K562 (cell line): ENCODE results near the gene ANO8. TPM values are rescaled to one million over a fixed set of nuclear protein-coding genes. Genes with fewer than 3 reads are reported as not detected.
A peak's percentile ranks its signal among the peaks of the same experiment; 100 is the strongest.

Source experiments
- CHCHD3 ChIP-seq: fragments of 250-450 bp; sonication (Bioruptor Pico); IDR thresholded peaks from 2 replicates; pipeline ENCODE4 v2.1.2; 2022; ENCODE audit warnings: mild to moderate bottlenecking
- ETS1 ChIP-seq: conservative IDR thresholded peaks from 2 replicates; pipeline ENCODE4 v1.6.1; 2011; ENCODE audit warnings: low read depth, mild to moderate bottlenecking, low read length; ENCODE audit not compliant: control insufficient read depth
- GABPA ChIP-seq: fragments of 200-800 bp; sonication (Bioruptor generic); conservative IDR thresholded peaks from 2 replicates; pipeline ENCODE4 v1.6.1; 2016; ENCODE audit warnings: low read depth, missing genetic modification characterization, missing compliant biosample characterization
- LCOR ChIP-seq: sonication (generic); formaldehyde crosslinking; IDR thresholded peaks from 2 replicates; pipeline ENCODE4 v1.8.0; 2022; ENCODE audit warnings: mild to moderate bottlenecking, missing genetic modification reagents
- MGA ChIP-seq: fragments of 450-650 bp; IDR thresholded peaks from 2 replicates; pipeline ENCODE4 v1.6.1; 2016; ENCODE audit warnings: mild to moderate bottlenecking, moderate library complexity
- MYBL2 ChIP-seq, 2 experiments: fragments of 450-650 bp in 1 of 2; sonication (generic) in 1 of 2; formaldehyde crosslinking in 1 of 2; IDR thresholded peaks; 2 replicates each; pipeline versions ENCODE4 v1.6.1 to v1.8.1; 2017 to 2022; ENCODE audit warnings: borderline replicate concordance in 1 of 2, inconsistent platforms in 1 of 2, low read depth in 1 of 2, mild to moderate bottlenecking in 1 of 2, missing genetic modification reagents in 1 of 2, moderate library complexity in 1 of 2
- NR2C2 ChIP-seq, 2 experiments: fragments of 200-800 bp in 1 of 2; sonication (Bioruptor generic) in 1 of 2; sonication (generic) in 1 of 2; formaldehyde crosslinking in 1 of 2; IDR thresholded peaks; 2 replicates each; pipeline versions ENCODE4 v1.6.1 to v1.8.0; 2016 to 2022; ENCODE audit warnings: mild to moderate bottlenecking in 1 of 2, missing compliant biosample characterization in 1 of 2, missing genetic modification characterization in 1 of 2, missing genetic modification reagents in 1 of 2
- NR4A1 ChIP-seq, 2 experiments: fragments of 250-450 bp in 1 of 2; fragments of 450-650 bp in 1 of 2; sonication (Bioruptor Pico) in 1 of 2; IDR thresholded peaks; 2 replicates each; pipeline versions ENCODE4 v1.4.0 to v1.6.1; 2016 to 2020; ENCODE audit warnings: mild to moderate bottlenecking in 2 of 2, missing compliant biosample characterization in 1 of 2, missing genetic modification characterization in 1 of 2, moderate library complexity in 1 of 2
- SIN3B ChIP-seq: fragments of 450-650 bp; IDR thresholded peaks from 2 replicates; pipeline ENCODE4 v1.6.1; 2017; ENCODE audit warnings: low read depth, mild to moderate bottlenecking, moderate library complexity
- TSC22D4 ChIP-seq: fragments of 450-650 bp; IDR thresholded peaks from 2 replicates; pipeline ENCODE4 v1.6.1; 2016; ENCODE audit warnings: missing genetic modification characterization, missing biosample characterization, control low read depth
- ZNF121 ChIP-seq: sonication (generic); formaldehyde crosslinking; conservative IDR thresholded peaks from 2 replicates; pipeline ENCODE4 v1.8.0; 2022; ENCODE audit warnings: missing genetic modification reagents
- polyA plus RNA-seq, 8 experiments: library from polyadenylated mRNA; depleted of rRNA in 4 of 8; stranded (reverse) in 5 of 8; unstranded in 3 of 8; fragments of >200 nt; fragmentation: Nextera tagmentation in 2 of 8; fragmentation: Illumina TruSeq in 1 of 8; extraction: Ambion mirVana in 2 of 8; extraction: Trizol in 1 of 8; gene quantifications; 2 replicates each; pipeline versions ENCODE4 v1.2.1 to v1.2.3, GENCODE V29; 2011 to 2014; ENCODE audit warnings: inconsistent platforms in 1 of 8, missing spikeins in 1 of 8
- total RNA-seq, 7 experiments: library from RNA; depleted of rRNA in 6 of 7; stranded (reverse); fragments of >200 nt in 6 of 7; fragmentation: Illumina TruSeq in 2 of 7; extraction: Trizol in 2 of 7; gene quantifications; 2 replicates each; pipeline versions ENCODE4 v1.2.1 to v1.2.3, GENCODE V29; 2011 to 2021; ENCODE audit warnings: low replicate concordance in 1 of 7

Gene ANO8
- total and polyA plus RNA-seq, 9 of the 15 experiments (the other 6 are each of a cell fraction or from before 2014, with no cell fraction given): 0.07 to 7.6 (median 2.3) TPM; not detected in 1

- peak; percentile 91 for TF ChIP-seq LCOR (CRISPR knock-in tag)
- peak; percentile 84 for TF ChIP-seq ETS1
- TF ChIP-seq NR4A1 (CRISPR knock-in tag; IDR thresholded peaks at IDR 0.05): 0 out of 2 replicates have a peak, but pooled peaks have one; percentile 25
- no peak for TF ChIP-seq NR4A1 (tag; IDR thresholded peaks at IDR 0.05)
- TF ChIP-seq SIN3B: peak; percentile 81; the same call in 1 of the 2 replicates
- TF ChIP-seq ZNF121 (CRISPR knock-in tag): no peak
- TF ChIP-seq CHCHD3 (CRISPR knock-in tag): no peak
- no peak for TF ChIP-seq MYBL2 (IDR thresholded peaks at IDR 0.05; ENCODE audit: low read depth)
- TF ChIP-seq MYBL2 (CRISPR knock-in tag; IDR thresholded peaks at IDR 0.05; ENCODE audit: borderline replicate concordance): no peak
- TF ChIP-seq TSC22D4 (tag): no peak
- peak; percentile 95 for TF ChIP-seq NR2C2 (CRISPR knock-in tag; IDR thresholded peaks at IDR 0.05)
- peak; percentile 100 for TF ChIP-seq NR2C2 (tag; IDR thresholded peaks at IDR 0.05)
- TF ChIP-seq GABPA (tag): peak; percentile 93
- no peak for TF ChIP-seq MGA
Observed at GRCh38 chr19:17309198-17309964, 25.3 kb downstream of the ANO8 start, which contains the start of gene DDA1 (continued).
